Measurements from ENCODE around the gene RFTN2.

DNA sequence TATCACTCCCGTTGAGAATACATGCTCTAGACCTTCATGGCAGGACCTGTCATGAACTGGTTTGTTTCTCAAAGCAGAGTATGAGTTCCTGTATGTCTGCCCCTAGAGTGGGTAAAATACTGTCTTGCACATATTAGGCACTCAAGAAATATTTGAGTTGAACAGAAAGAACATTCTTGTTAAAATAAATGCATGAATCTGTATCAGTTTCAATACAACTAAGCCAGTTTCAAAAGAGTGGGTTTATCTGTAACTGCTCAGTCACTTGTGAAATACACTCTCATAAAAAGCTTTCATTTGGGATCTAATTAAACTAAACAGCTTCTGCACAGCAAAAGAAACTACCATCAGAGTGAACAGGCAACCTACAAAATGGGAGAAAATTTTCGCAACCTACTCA, 69.2 kb downstream of the RFTN2 start:
- TF ChIP-seq, protein P1, sequence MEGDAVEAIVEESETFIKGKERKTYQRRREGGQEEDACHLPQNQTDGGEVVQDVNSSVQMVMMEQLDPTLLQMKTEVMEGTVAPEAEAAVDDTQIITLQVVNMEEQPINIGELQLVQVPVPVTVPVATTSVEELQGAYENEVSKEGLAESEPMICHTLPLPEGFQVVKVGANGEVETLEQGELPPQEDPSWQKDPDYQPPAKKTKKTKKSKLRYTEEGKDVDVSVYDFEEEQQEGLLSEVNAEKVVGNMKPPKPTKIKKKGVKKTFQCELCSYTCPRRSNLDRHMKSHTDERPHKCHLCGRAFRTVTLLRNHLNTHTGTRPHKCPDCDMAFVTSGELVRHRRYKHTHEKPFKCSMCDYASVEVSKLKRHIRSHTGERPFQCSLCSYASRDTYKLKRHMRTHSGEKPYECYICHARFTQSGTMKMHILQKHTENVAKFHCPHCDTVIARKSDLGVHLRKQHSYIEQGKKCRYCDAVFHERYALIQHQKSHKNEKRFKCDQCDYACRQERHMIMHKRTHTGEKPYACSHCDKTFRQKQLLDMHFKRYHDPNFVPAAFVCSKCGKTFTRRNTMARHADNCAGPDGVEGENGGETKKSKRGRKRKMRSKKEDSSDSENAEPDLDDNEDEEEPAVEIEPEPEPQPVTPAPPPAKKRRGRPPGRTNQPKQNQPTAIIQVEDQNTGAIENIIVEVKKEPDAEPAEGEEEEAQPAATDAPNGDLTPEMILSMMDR (IDR thresholded peaks at IDR 0.05; ENCODE audit: extremely low read depth in 1 of 2, insufficient read depth in 1 of 2, low read depth in 1 of 2, low read length in 2 of 2): no peak
- TF ChIP-seq POLR2A (IDR thresholded peaks at IDR 0.05; ENCODE audit: low read depth, low read length) (no peak), GATA2 (IDR thresholded peaks at IDR 0.05; ENCODE audit: insufficient read depth, insufficient read length, low read depth, low read length) (no peak), EZH2 (IDR thresholded peaks at IDR 0.05; ENCODE audit: borderline replicate concordance, low read depth, low read length, severe bottlenecking) (no peak), JUN (IDR thresholded peaks at IDR 0.05; ENCODE audit: borderline replicate concordance, insufficient read depth, insufficient read length, low read depth) (no peak), MYC (IDR thresholded peaks at IDR 0.05; ENCODE audit: low read depth, low read length) (no peak), POLR2AphosphoS5 (IDR thresholded peaks at IDR 0.05; ENCODE audit: insufficient read depth, low read depth, low read length) (no peak)
- TF ChIP-seq, protein P2, sequence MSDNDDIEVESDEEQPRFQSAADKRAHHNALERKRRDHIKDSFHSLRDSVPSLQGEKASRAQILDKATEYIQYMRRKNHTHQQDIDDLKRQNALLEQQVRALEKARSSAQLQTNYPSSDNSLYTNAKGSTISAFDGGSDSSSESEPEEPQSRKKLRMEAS (IDR thresholded peaks at IDR 0.05; ENCODE audit: insufficient read depth, insufficient read length): no peak

Measured in endothelial cell of umbilical vein (primary cell).